Fibroblast of villous mesenchyme (primary cell): ENCODE data around the gene ARRDC5. TPM values are rescaled to one million over a fixed set of nuclear protein-coding genes. Genes with fewer than 3 reads are reported as not detected.
"Not testable (repeated sequence)": the region's sequence is repeated elsewhere in the genome, so short reads cannot be mapped to it uniquely, and the experiment has no call there.

Source experiments
- DNase-seq: peaks from one replicate; pipeline ENCODE4 v3.0.0-alpha.2; 2010; ENCODE audit warnings: low read depth
- H3K4me3 ChIP-seq: 2 replicates; pipeline ENCODE4 v1.5.1; 2011; ENCODE audit warnings: low read depth, mild to moderate bottlenecking, low read length
- CTCF ChIP-seq: IDR thresholded peaks from 2 replicates; pipeline ENCODE4 v1.5.1; 2012; ENCODE audit warnings: low read depth, mild to moderate bottlenecking, low read length; ENCODE audit not compliant: insufficient read depth
- total RNA-seq: library from RNA; depleted of rRNA; stranded (reverse); fragments of >200 nt; gene quantifications from 2 replicates; pipeline ENCODE4 v1.2.3, GENCODE V29; 2012

Gene ARRDC5
- total RNA-seq = 0.32 TPM in 1 of 2 replicates, not detected in the other

- no peak for TF ChIP-seq CTCF
- DNase-seq = no peak
- H3K4me3 ChIP-seq = no peak within 1 kb of the TSS
Observed at GRCh38 chr19:4902796-4903195, at the start of gene ARRDC5. TSS of gene ARRDC5 (minus strand) at chr19:4902896. CDS start at chr19:4902825, 71 bp downstream.

GRCh38 chr19:4951656-4952055 lies 49.0 kb upstream of the ARRDC5 start:
- no peak for TF ChIP-seq CTCF
- no peak for DNase-seq
- no peak overlapping the region for H3K4me3 ChIP-seq

- not testable (repeated sequence) for DNase-seq, H3K4me3 ChIP-seq
Observed at GRCh38 chr19:4950650-4951049, 48.0 kb upstream of the ARRDC5 start.

GRCh38 chr19:4941638-4942169 lies 39.0 kb upstream of the ARRDC5 start:
- not testable (repeated sequence) for DNase-seq

GRCh38 chr19:4939466-4939865 lies 36.8 kb upstream of the ARRDC5 start:
- TF ChIP-seq CTCF = no peak
- H3K4me3 ChIP-seq = no peak overlapping the region
- DNase-seq = no peak

More at GRCh38 chr19:4941638-4942169, 39.0 kb upstream of the ARRDC5 start:
- H3K4me3 ChIP-seq = not testable (repeated sequence)

- H3K4me3 ChIP-seq, DNase-seq: not testable (repeated sequence)
Observed at GRCh38 chr19:4938461-4938860, 35.8 kb upstream of the ARRDC5 start.

- DNase-seq = no peak
- H3K4me3 ChIP-seq = no peak overlapping the region
- TF ChIP-seq CTCF = no peak
Observed at GRCh38 chr19:4937060-4937459, 34.4 kb upstream of the ARRDC5 start.

GRCh38 chr19:4935444-4935843 lies 32.7 kb upstream of the ARRDC5 start:
- no peak for TF ChIP-seq CTCF
- DNase-seq = no peak
- no peak overlapping the region for H3K4me3 ChIP-seq
